ENCODE results near the gene TMED4. TPM values are rescaled to one million over a fixed set of nuclear protein-coding genes. Genes with fewer than 3 reads are reported as not detected.
A peak's percentile ranks its signal among the peaks of the same experiment; 100 is the strongest.

The TMED4 gene
- total and polyA plus RNA-seq, 2 of the 13 experiments (the other 11 are each of a cell fraction or from before 2014, with no cell fraction given) = 81.4 to 109 TPM

DNA sequence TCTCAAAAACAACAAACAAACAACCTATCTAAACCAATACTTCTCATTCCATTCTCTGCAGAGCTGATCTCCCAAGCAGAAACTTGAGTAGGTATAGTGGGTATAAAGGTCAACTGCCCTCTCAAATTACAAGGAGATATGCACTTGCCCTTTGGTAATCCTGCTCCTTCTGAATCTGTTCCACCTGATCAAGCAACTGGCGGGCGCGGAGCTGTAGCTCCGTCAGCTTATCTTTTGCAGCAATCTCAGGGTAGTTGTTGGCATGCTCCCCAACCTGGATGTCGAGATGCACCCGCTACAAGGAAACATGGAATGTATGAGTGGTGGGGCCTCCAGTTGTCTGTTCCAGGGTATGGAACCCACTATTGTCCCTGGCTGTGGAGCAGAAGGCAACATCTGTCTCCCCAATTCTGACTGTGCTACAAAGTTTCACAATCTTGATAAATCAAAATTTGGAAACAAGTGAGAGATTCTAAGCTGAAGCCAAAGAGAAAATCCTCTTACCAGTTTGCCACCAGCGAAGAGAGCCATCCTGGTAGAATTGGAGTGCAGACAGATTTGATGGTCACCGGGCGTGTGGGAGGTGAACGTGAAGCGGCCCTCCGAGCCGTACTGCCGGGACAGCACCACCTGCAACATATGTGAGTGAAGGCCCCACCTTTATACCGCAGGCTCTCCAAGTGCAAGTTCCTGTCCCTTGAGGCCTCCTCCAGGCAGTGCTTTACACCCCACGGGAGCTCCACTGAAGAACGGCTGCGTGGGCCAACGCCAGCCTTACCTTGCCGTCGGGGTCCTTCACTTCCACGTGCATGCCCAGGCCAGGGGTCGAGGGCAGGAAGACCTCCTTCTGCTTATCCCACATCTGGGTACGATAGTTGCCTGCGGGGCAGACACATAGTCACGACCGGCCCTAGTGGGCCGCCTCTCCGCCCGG is 819 bp downstream of the TMED4 start:
- DNase-seq (ENCODE audit: low spot score) = no peak
- no peaks in the 10 kb centered on the region for H3K9me3 ChIP-seq (ENCODE audit: low read length)
- ChIA-PET POLR2A (interaction anchor here (0.9 to 3.0 kb wide), 13 partner anchors 8 to 340 kb away, joined by 3 to 34 read pairs (median 6); partner anchors contain the start of genes DDX56, H2AZ2, OGDH and PURB), CTCF (ENCODE audit: low intra/inter-chr PET ratio, low total read pairs) (no interaction called here)
- in situ Hi-C loops (cut with HindIII; ENCODE audit: extremely low pct_ligation_motif_present, low pct_unique_long_range_greater_than_20kb) = loop anchor here (25.0 kb wide), 1 partner anchor 181 kb away; no protein-coding TSS in a partner anchor
- H3K4me2 ChIP-seq (ENCODE audit: low read depth, low read length) = peak overlapping the region; percentile 98
- BruUV-seq (replicated peaks) = no TSS peak
- no peak overlapping the region for H2AFZ ChIP-seq (ENCODE audit: low read length)
- peaks cover 9 to 16% of the 10 kb centered on the region in 2 experiments; a peak in 4 of 5 replicates for H3K36me3 ChIP-seq (replicated peaks in 1 of 2; ENCODE audit: control insufficient read depth in 1 of 2, insufficient read depth in 2 of 2, low read length in 2 of 2)
- H4K20me1 ChIP-seq (ENCODE audit: insufficient read depth, low read length) = no peaks in the 10 kb centered on the region
- H3K4me3 ChIP-seq (replicated peaks in 1 of 3; ENCODE audit: insufficient read depth in 1 of 3, low read depth in 2 of 3, low read length in 3 of 3) = peak overlapping the region; percentile 60 to 87 (median 75)
- ATAC-seq = peak; percentile 55
- H3K27me3 ChIP-seq (ENCODE audit: control insufficient read depth in 1 of 2, insufficient read depth in 2 of 2, low read length in 2 of 2) = peaks cover 0 to 7% of the 10 kb centered on the region in 2 experiments; a peak in 1 of 5 replicates
- 61% methylated on average over 7 of the region's 30 CpGs for WGBS (ENCODE audit: low lambda C conversion rate)
- peak overlapping the region; percentile 73 for H3K27ac ChIP-seq (ENCODE audit: extremely low read length, insufficient read depth, low read length)
- FAIRE-seq = no peak
- peaks cover 32% of the 10 kb centered on the region for H3K4me1 ChIP-seq (ENCODE audit: insufficient read depth, low read length)
- H3K79me2 ChIP-seq (ENCODE audit: insufficient read depth, low read length) = peaks cover 23% of the 10 kb centered on the region
- intact Hi-C loops (cut with micrococcal nuclease; ENCODE audit: unreplicated experiment) = no loop called here
- peak overlapping the region; percentile 90 for H3K9ac ChIP-seq (ENCODE audit: insufficient read depth, low read depth, low read length)
- TF ChIP-seq GATA4 (IDR thresholded peaks at IDR 0.05; ENCODE audit: borderline replicate concordance, low read depth) = no peak
- TF ChIP-seq, protein P1, sequence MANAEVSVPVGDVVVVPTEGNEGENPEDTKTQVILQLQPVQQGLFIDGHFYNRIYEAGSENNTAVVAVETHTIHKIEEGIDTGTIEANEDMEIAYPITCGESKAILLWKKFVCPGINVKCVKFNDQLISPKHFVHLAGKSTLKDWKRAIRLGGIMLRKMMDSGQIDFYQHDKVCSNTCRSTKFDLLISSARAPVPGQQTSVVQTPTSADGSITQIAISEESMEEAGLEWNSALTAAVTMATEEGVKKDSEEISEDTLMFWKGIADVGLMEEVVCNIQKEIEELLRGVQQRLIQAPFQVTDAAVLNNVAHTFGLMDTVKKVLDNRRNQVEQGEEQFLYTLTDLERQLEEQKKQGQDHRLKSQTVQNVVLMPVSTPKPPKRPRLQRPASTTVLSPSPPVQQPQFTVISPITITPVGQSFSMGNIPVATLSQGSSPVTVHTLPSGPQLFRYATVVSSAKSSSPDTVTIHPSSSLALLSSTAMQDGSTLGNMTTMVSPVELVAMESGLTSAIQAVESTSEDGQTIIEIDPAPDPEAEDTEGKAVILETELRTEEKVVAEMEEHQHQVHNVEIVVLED (CRISPR knock-in tag; IDR thresholded peaks at IDR 0.05; ENCODE audit: borderline replicate concordance) = no peak
- TF ChIP-seq, protein P2, sequence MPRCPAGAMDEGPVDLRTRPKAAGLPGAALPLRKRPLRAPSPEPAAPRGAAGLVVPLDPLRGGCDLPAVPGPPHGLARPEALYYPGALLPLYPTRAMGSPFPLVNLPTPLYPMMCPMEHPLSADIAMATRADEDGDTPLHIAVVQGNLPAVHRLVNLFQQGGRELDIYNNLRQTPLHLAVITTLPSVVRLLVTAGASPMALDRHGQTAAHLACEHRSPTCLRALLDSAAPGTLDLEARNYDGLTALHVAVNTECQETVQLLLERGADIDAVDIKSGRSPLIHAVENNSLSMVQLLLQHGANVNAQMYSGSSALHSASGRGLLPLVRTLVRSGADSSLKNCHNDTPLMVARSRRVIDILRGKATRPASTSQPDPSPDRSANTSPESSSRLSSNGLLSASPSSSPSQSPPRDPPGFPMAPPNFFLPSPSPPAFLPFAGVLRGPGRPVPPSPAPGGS (CRISPR knock-in tag; IDR thresholded peaks at IDR 0.05) = no peak; the same call in 1 of the 2 replicates
- TF ChIP-seq KDM6A (CRISPR knock-in tag; IDR thresholded peaks at IDR 0.05; ENCODE audit: low read depth) = no peak
- no peak for TF ChIP-seq KMT2A (CRISPR knock-in tag; IDR thresholded peaks at IDR 0.05)
- TF ChIP-seq MZF1 (CRISPR knock-in tag; IDR thresholded peaks at IDR 0.05; ENCODE audit: borderline replicate concordance) = no peak
- TF ChIP-seq, protein P3, sequence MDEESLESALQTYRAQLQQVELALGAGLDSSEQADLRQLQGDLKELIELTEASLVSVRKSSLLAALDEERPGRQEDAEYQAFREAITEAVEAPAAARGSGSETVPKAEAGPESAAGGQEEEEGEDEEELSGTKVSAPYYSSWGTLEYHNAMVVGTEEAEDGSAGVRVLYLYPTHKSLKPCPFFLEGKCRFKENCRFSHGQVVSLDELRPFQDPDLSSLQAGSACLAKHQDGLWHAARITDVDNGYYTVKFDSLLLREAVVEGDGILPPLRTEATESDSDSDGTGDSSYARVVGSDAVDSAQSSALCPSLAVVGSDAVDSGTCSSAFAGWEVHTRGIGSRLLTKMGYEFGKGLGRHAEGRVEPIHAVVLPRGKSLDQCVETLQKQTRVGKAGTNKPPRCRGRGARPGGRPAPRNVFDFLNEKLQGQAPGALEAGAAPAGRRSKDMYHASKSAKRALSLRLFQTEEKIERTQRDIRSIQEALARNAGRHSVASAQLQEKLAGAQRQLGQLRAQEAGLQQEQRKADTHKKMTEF (CRISPR knock-in tag; IDR thresholded peaks at IDR 0.05) = no peak; the same call in 1 of the 2 replicates
- TF ChIP-seq ATF7-NPFF (CRISPR knock-in tag; IDR thresholded peaks at IDR 0.05; ENCODE audit: low read depth) = no peak; the same call in 1 of the 2 replicates
- TF ChIP-seq SATB2 (CRISPR knock-in tag; IDR thresholded peaks at IDR 0.05) = no peak
- TF ChIP-seq ELF3 (CRISPR knock-in tag; IDR thresholded peaks at IDR 0.05) = no peak
- no peak for TF ChIP-seq ZNF616 (CRISPR knock-in tag; IDR thresholded peaks at IDR 0.05; ENCODE audit: low read depth)
- 0 out of 2 replicates have a peak, but pooled peaks have one; percentile 24 for TF ChIP-seq SIN3A (IDR thresholded peaks at IDR 0.05; ENCODE audit: borderline replicate concordance, low read depth, low read length)
- TF ChIP-seq TBX3 (IDR thresholded peaks at IDR 0.05; ENCODE audit: borderline replicate concordance) = no peak
- TF ChIP-seq, protein P4, sequence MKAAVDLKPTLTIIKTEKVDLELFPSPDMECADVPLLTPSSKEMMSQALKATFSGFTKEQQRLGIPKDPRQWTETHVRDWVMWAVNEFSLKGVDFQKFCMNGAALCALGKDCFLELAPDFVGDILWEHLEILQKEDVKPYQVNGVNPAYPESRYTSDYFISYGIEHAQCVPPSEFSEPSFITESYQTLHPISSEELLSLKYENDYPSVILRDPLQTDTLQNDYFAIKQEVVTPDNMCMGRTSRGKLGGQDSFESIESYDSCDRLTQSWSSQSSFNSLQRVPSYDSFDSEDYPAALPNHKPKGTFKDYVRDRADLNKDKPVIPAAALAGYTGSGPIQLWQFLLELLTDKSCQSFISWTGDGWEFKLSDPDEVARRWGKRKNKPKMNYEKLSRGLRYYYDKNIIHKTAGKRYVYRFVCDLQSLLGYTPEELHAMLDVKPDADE (CRISPR knock-in tag; IDR thresholded peaks at IDR 0.05) = no peak
- TF ChIP-seq ISL2 (CRISPR knock-in tag; IDR thresholded peaks at IDR 0.05) = no peak
